Gastrocnemius medialis (tissue), 4 donors: ENCODE results near the gene ESPNL. TPM values are rescaled to one million over a fixed set of nuclear protein-coding genes. Genes with fewer than 3 reads are reported as not detected.
"Not testable (repeated sequence)": the region's sequence is repeated elsewhere in the genome, so short reads cannot be mapped to it uniquely, and the experiment has no call there.

Source experiments
- ATAC-seq, 2 donors: fragments of 150-250 bp; one replicate each; pipeline ENCODE4 v1.9.1; 2016
- DNase-seq, 2 donors: peaks; one replicate each; pipeline ENCODE4 v3.0.0-alpha.2; 2019
- H3K27ac ChIP-seq, 4 donors: fragments of 200-600 bp; sonication (generic); 1 replicate in 1 of 4; 2 replicates in 3 of 4; pipeline ENCODE4 v1.5.1; 2016 to 2018; ENCODE audit warnings: mild to moderate bottlenecking in 2 of 4, moderate library complexity in 1 of 4
- H3K27me3 ChIP-seq, 3 donors: fragments of 200-600 bp; sonication (generic) in 2 of 3; 1 replicate in 1 of 3; 2 replicates in 2 of 3; pipeline versions ENCODE4 v1.5.1 to v1.6.0; 2016 to 2019; ENCODE audit warnings: mild to moderate bottlenecking in 1 of 3, moderate library complexity in 1 of 3
- H3K36me3 ChIP-seq, 2 donors: fragments of 200-600 bp; sonication (generic) in 1 of 2; one replicate each; pipeline ENCODE4 v1.5.1; 2017 to 2018
- H3K4me1 ChIP-seq, 2 donors: fragments of 200-600 bp; sonication (generic) in 1 of 2; one replicate each; pipeline ENCODE4 v1.5.1; 2016 to 2017; ENCODE audit warnings: mild to moderate bottlenecking in 2 of 2
- H3K4me3 ChIP-seq, 4 donors: fragments of 200-600 bp; sonication (generic) in 3 of 4; 1 replicate in 1 of 4; 2 replicates in 3 of 4; pipeline ENCODE4 v1.5.1; 2016 to 2019; ENCODE audit warnings: mild to moderate bottlenecking in 2 of 4
- H3K9me3 ChIP-seq, 3 donors: fragments of 200-600 bp; sonication (generic) in 2 of 3; 1 replicate in 1 of 3; 2 replicates in 2 of 3; pipeline ENCODE4 v1.5.1; 2016 to 2019
- POLR2A ChIP-seq, 2 donors: fragments of 450-650 bp; IDR thresholded peaks; one replicate each; pipeline ENCODE4 v1.6.1; 2017; ENCODE audit warnings: antibody characterized with exemption in 2 of 2, mild to moderate bottlenecking in 2 of 2, moderate library complexity in 2 of 2
- in situ Hi-C, 4 donors: fragments of 200-750 bp; cut with MboI; loops; one replicate each; pipeline versions ENCODE4 v1.15.0 to v1.8.0; 2017; ENCODE audit warnings: low sequenced_read_pairs in 4 of 4
- intact Hi-C: fragments of 100-400 bp; cut with DNase I; formaldehyde crosslinking; loops from one replicate; pipeline ENCODE4 v1.15.1; 2023; ENCODE audit warnings: low total_unique reads
- total RNA-seq, 4 donors: library from RNA; depleted of rRNA; stranded (reverse); fragments of >200 nt; gene quantifications; one replicate each; pipeline versions ENCODE4 v1.1.0 to v1.2.3, GENCODE V29; 2016
- TF ChIP-seq, protein P1 (sequence below), 5 experiments: fragments of 450-650 bp in 3 of 5; fragments of 200-600 bp in 2 of 5; sonication (generic) in 2 of 5; IDR thresholded peaks in 4 of 5; conservative IDR thresholded peaks in 1 of 5; 1 replicate in 4 of 5; 2 replicates in 1 of 5; pipeline ENCODE4 v1.5.1; 2016 to 2019; ENCODE audit warnings: antibody characterized with exemption in 5 of 5, mild to moderate bottlenecking in 3 of 5, moderate library complexity in 3 of 5

ESPNL gene
- total RNA-seq, 4 donors from 2014 or later: 0.11 TPM; not detected in 3

DNA sequence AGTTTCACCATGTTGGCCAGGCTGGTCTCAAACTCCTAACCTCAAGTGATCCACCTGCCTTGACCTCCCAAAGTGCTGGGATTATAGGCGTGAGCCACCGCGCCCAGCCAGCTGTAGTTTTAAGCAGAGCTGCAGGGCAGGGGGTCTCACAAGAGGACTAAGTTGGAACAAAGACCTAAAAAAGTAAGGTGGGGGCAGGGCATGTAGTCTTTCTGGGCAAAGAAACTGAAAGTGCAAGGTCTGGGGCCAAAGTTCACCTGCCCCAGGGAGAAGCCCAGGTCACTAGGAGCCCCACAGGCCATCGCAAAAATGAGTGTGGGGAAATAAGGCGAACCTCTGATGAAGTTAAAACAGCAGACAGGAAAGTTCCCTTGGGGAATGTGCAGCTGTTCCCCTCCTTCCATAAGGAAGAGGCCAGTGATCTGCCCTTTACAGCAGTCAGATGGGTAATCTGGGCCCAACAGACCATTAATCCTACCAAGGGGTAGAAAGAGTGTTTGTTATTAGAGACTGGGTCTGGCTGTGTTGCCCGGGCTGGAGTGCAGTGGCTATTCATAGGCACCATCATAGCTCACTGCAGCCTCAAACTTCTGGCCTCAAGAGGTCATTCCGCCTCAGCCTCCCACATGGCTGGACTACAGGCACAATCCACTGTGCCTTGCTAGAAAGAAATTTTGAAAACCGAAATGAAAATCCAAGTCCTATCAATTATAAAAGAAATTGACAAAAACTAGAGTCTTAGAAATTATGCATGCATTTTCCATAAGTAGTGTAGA, 36.5 kb upstream of the ESPNL start:
- H3K4me1 ChIP-seq: peaks cover 13 to 26% of the 10 kb centered on the region in 2 donors
- H3K27ac ChIP-seq: no peak overlapping the region
- intact Hi-C loops (loop anchor here (5.0 kb wide), 1 partner anchor 146 kb away; no protein-coding TSS in a partner anchor), in situ Hi-C loops (no loop called here)
- no peak for ATAC-seq
- no peak overlapping the region for H3K4me3 ChIP-seq
- no peaks in the 10 kb centered on the region for H3K27me3 ChIP-seq
- DNase-seq: no peak
- no peaks in the 10 kb centered on the region for H3K9me3 ChIP-seq
- peaks cover 0 to 15% of the 10 kb centered on the region in 2 donors for H3K36me3 ChIP-seq
- TF ChIP-seq POLR2A (IDR thresholded peaks at IDR 0.05): no peak
- TF ChIP-seq, protein P1, sequence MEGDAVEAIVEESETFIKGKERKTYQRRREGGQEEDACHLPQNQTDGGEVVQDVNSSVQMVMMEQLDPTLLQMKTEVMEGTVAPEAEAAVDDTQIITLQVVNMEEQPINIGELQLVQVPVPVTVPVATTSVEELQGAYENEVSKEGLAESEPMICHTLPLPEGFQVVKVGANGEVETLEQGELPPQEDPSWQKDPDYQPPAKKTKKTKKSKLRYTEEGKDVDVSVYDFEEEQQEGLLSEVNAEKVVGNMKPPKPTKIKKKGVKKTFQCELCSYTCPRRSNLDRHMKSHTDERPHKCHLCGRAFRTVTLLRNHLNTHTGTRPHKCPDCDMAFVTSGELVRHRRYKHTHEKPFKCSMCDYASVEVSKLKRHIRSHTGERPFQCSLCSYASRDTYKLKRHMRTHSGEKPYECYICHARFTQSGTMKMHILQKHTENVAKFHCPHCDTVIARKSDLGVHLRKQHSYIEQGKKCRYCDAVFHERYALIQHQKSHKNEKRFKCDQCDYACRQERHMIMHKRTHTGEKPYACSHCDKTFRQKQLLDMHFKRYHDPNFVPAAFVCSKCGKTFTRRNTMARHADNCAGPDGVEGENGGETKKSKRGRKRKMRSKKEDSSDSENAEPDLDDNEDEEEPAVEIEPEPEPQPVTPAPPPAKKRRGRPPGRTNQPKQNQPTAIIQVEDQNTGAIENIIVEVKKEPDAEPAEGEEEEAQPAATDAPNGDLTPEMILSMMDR (IDR thresholded peaks at IDR 0.05 in 4 of 5, conservative IDR thresholded peaks at IDR 0.05 in 1 of 5): no peak

DNA sequence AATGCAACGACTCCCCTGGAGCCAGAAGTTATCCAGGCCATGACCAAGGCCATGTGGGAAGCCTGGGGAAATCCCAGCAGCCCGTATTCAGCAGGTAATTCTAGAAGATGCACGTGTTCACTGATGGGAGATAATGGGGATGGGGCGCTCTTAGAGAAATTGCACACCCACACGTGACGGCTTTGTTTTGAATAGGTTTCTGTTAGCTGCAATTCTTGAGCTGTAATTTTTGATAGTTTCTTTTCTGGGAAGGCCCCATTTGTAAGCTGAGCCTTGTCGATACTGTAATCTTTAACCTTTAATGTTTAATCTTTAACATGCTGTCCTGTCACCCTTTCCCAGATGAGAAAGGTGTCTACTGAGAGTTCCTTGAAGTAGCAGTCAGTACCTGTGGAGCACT, 35.8 kb upstream of the ESPNL start:
- no peak overlapping the region for H3K4me3 ChIP-seq
- in situ Hi-C loops: no loop called here
- intact Hi-C loops: loop anchor here (5.0 kb wide), 1 partner anchor 147 kb away; no protein-coding TSS in a partner anchor
- DNase-seq (no peak), ATAC-seq (no peak)
- H3K9me3 ChIP-seq: no peaks in the 10 kb centered on the region
- H3K27ac ChIP-seq: no peak overlapping the region
- peaks cover 0 to 23% of the 10 kb centered on the region in 2 donors for H3K36me3 ChIP-seq
- TF ChIP-seq, protein P1 (IDR thresholded peaks at IDR 0.05 in 4 of 5, conservative IDR thresholded peaks at IDR 0.05 in 1 of 5): no peak
- TF ChIP-seq POLR2A (IDR thresholded peaks at IDR 0.05): no peak
- peaks cover 13 to 22% of the 10 kb centered on the region in 2 donors for H3K4me1 ChIP-seq
- H3K27me3 ChIP-seq: no peaks in the 10 kb centered on the region

DNA sequence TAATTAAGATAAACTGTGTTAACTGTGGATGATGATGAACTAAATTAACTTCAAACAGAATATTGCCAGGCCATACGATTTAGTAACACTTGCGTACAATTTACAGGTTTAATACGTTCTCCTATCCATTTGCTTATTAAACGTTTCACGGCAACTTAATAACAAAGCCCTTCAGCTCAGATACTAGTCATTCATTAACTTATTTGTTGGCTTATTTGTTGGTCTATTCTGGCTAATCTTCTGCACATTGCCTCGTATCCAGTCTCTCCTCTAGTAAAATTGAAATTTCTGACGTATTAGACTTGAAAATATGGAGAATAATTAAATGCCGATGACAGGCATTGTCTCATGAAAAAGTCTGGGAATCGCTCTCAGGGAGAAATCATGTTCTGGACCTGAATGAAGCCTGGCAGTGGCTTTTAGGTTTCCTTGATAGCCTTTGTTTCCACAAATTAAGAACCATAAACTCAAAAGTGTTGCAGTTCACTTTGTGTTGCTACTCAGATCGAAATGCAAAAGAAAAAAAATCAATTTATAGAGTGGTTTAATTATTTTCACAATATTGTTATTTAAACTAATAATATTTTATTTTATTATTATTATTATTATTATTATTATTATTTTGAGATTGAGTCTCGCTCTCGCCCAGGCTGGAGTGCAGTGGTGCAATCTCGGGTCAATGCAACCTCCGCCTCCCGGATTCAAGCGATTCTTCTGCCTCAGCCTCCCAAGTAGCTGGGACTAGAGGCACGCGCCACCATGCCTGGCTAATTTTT, 34.9 kb upstream of the ESPNL start:
- ATAC-seq (no peak), DNase-seq (no peak)
- intact Hi-C loops (no loop called here), in situ Hi-C loops (no loop called here)
- Histone ChIP-seq H3K4me3 (no peak overlapping the region), H3K27me3 (no peaks in the 10 kb centered on the region), H3K27ac (no peak overlapping the region), H3K9me3 (no peaks in the 10 kb centered on the region), H3K36me3 (peaks cover 0 to 25% of the 10 kb centered on the region in 2 donors), H3K4me1 (peaks cover 8 to 13% of the 10 kb centered on the region in 2 donors)
- no peak for TF ChIP-seq POLR2A (IDR thresholded peaks at IDR 0.05)
- TF ChIP-seq, protein P1 (IDR thresholded peaks at IDR 0.05 in 4 of 5, conservative IDR thresholded peaks at IDR 0.05 in 1 of 5): no peak

DNA sequence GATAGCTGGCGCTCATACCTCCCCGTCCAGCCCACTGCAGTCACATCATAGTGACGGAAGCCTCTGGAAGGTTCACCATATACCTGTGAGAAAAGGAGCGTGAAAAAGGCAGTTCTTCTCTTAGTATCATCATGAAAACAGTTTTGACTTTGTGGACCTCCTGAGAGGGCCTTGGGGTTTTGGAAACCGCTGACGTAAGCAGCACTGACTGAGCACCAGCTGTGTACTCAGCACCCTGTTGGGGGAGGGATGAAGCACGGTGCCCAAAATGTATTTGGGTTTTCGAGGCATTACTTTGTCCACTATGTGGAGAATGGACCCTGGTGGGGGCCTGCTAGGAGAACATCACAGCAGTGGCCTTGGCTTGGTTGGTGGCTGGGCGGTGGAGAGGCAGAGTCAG, 33.9 kb upstream of the ESPNL start:
- Histone ChIP-seq H3K36me3 (peaks cover 0 to 25% of the 10 kb centered on the region in 2 donors), H3K27ac (no peak overlapping the region), H3K9me3 (no peaks in the 10 kb centered on the region), H3K4me1 (peaks cover 8 to 10% of the 10 kb centered on the region in 2 donors), H3K4me3 (no peak overlapping the region), H3K27me3 (no peaks in the 10 kb centered on the region)
- in situ Hi-C loops (no loop called here), intact Hi-C loops (no loop called here)
- ATAC-seq (no peak), DNase-seq (no peak)
- TF ChIP-seq, protein P1 (IDR thresholded peaks at IDR 0.05 in 4 of 5, conservative IDR thresholded peaks at IDR 0.05 in 1 of 5): no peak
- TF ChIP-seq POLR2A (IDR thresholded peaks at IDR 0.05): no peak

DNA sequence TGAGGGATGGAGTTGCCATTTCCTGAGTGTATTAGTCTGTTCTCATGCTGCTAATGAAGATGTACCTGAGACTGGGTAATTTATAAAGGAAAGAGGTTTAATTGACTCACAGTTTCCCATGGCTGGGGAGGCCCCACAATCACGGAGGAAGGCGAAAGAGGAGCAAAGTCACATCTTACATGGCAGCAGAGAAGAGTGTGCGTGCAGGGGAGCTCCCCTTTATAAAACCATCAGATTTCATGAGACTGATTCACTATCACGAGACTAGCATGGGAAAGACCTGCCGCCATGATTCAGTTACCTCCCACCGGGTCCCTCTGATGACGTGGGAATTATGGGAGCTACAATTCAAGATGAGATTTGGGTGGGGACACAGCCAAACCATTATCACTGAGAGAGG, 33.4 kb upstream of the ESPNL start:
- peaks cover 0 to 25% of the 10 kb centered on the region in 2 donors for H3K36me3 ChIP-seq
- in situ Hi-C loops, DNase-seq, ATAC-seq, H3K27me3 ChIP-seq, H3K27ac ChIP-seq, intact Hi-C loops, H3K4me3 ChIP-seq, H3K4me1 ChIP-seq, H3K9me3 ChIP-seq: not testable (repeated sequence)
